ENCODE data around the gene RCSD1.

GRCh38 chr1:167714098-167714438 is 84.0 kb downstream of the RCSD1 start:
- peak in 1 of 7 experiments; percentile 8 for TF ChIP-seq CTCF (IDR thresholded peaks at IDR 0.05)
- peak in 2 of 3 donors; percentile 63 to 74 for TF ChIP-seq POLR2A (IDR thresholded peaks at IDR 0.05)
